DMS 273 (cell line): Measurements from ENCODE around the gene FBXL17.

Experiments used
- DNase-seq: peaks from one replicate; lab custom pipeline; 2025; ENCODE audit not compliant: unreplicated experiment; lab: John Stamatoyannopoulos, UW

The FBXL17 gene

GRCh38 chr5:108251350-108251749 is 130.5 kb downstream of the FBXL17 start:
- peak; percentile 21 for DNase-seq

- no peak for DNase-seq
Measured at GRCh38 chr5:108249785-108250426, 132.0 kb downstream of the FBXL17 start.

GRCh38 chr5:108249095-108249784 is 132.7 kb downstream of the FBXL17 start:
- DNase-seq: no peak

- peak; percentile 43 for DNase-seq
Measured at GRCh38 chr5:108238936-108239887, 142.7 kb downstream of the FBXL17 start.

- DNase-seq: no peak
Measured at GRCh38 chr5:108238461-108238860, 143.4 kb downstream of the FBXL17 start.

GRCh38 chr5:108233617-108234155 is 148.2 kb downstream of the FBXL17 start:
- no peak for DNase-seq

GRCh38 chr5:108232805-108233204 is 149.1 kb downstream of the FBXL17 start:
- no peak for DNase-seq

GRCh38 chr5:108222011-108222410 is 159.9 kb downstream of the FBXL17 start:
- DNase-seq: no peak

GRCh38 chr5:108220834-108221233 is 161.1 kb downstream of the FBXL17 start:
- no peak for DNase-seq

GRCh38 chr5:108216890-108217289 is 165.0 kb downstream of the FBXL17 start:
- DNase-seq: no peak

GRCh38 chr5:108214857-108215256 is 167.0 kb downstream of the FBXL17 start:
- no peak for DNase-seq

GRCh38 chr5:108212775-108213346 is 169.0 kb downstream of the FBXL17 start:
- no peak for DNase-seq

GRCh38 chr5:108206707-108207106 is 175.2 kb downstream of the FBXL17 start:
- no peak for DNase-seq

- DNase-seq: no peak
Measured at GRCh38 chr5:108201721-108202120, 180.2 kb downstream of the FBXL17 start.

GRCh38 chr5:108196276-108196675 is 185.6 kb downstream of the FBXL17 start:
- DNase-seq: no peak

- DNase-seq: no peak
Measured at GRCh38 chr5:108193021-108193795, 188.7 kb downstream of the FBXL17 start.

- DNase-seq: no peak
Measured at GRCh38 chr5:108184940-108185339, 197.0 kb downstream of the FBXL17 start.

GRCh38 chr5:108181975-108182374 is 199.9 kb downstream of the FBXL17 start:
- DNase-seq: no peak

GRCh38 chr5:108174286-108174685 is 207.6 kb downstream of the FBXL17 start:
- DNase-seq: no peak

GRCh38 chr5:108171759-108172158 is 210.1 kb downstream of the FBXL17 start:
- no peak for DNase-seq
